ENCODE measurements around the gene MTA1.

The MTA1 gene

GRCh38 chr14:105425823-105426247, 6.2 kb downstream of the MTA1 start:
- DNase-seq = no peak

- DNase-seq = no peak
Measured at GRCh38 chr14:105426416-105427130, 6.9 kb downstream of the MTA1 start.

GRCh38 chr14:105427412-105427811, 7.8 kb downstream of the MTA1 start:
- no peak for DNase-seq

GRCh38 chr14:105427936-105428485, 8.4 kb downstream of the MTA1 start:
- no peak for DNase-seq

- no peak for DNase-seq
Measured at GRCh38 chr14:105430042-105430441, 10.4 kb downstream of the MTA1 start.

GRCh38 chr14:105430565-105430964, 10.9 kb downstream of the MTA1 start:
- DNase-seq = no peak

- no peak for DNase-seq
Measured at GRCh38 chr14:105431256-105431655, 11.6 kb downstream of the MTA1 start.

GRCh38 chr14:105432657-105433056, 13.0 kb downstream of the MTA1 start:
- DNase-seq = no peak

GRCh38 chr14:105433161-105433605, 13.6 kb downstream of the MTA1 start:
- DNase-seq = no peak

- DNase-seq = no peak
Measured at GRCh38 chr14:105436402-105436801, 16.8 kb downstream of the MTA1 start.

GRCh38 chr14:105436891-105437722, 17.5 kb downstream of the MTA1 start:
- DNase-seq = no peak

GRCh38 chr14:105437723-105438500, 18.3 kb downstream of the MTA1 start:
- DNase-seq = no peak

GRCh38 chr14:105439179-105439578, 19.6 kb downstream of the MTA1 start:
- DNase-seq = no peak

- peak; percentile 84 for DNase-seq
Measured at GRCh38 chr14:105439710-105440553, 20.3 kb downstream of the MTA1 start.

GRCh38 chr14:105440554-105440900, 20.9 kb downstream of the MTA1 start:
- DNase-seq = no peak

- no peak for DNase-seq
Measured at GRCh38 chr14:105440992-105441391, 21.4 kb downstream of the MTA1 start.

- DNase-seq = no peak
Measured at GRCh38 chr14:105442125-105442524, 22.5 kb downstream of the MTA1 start.

GRCh38 chr14:105442834-105443233, 23.2 kb downstream of the MTA1 start:
- no peak for DNase-seq

- no peak for DNase-seq
Measured at GRCh38 chr14:105444859-105445258, 25.2 kb downstream of the MTA1 start.

GRCh38 chr14:105445290-105445689, 25.7 kb downstream of the MTA1 start:
- DNase-seq = no peak

GRCh38 chr14:105445901-105446845, 26.5 kb downstream of the MTA1 start:
- no peak for DNase-seq
